ENCODE results near the gene SHBG. TPM values are rescaled to one million over a fixed set of nuclear protein-coding genes. Genes with fewer than 3 reads are reported as not detected.
A peak's percentile ranks its signal among the peaks of the same experiment; 100 is the strongest.

Gene SHBG
- total RNA-seq, 4 donors from 2014 or later, result 0.83 TPM; not detected in 3

DNA sequence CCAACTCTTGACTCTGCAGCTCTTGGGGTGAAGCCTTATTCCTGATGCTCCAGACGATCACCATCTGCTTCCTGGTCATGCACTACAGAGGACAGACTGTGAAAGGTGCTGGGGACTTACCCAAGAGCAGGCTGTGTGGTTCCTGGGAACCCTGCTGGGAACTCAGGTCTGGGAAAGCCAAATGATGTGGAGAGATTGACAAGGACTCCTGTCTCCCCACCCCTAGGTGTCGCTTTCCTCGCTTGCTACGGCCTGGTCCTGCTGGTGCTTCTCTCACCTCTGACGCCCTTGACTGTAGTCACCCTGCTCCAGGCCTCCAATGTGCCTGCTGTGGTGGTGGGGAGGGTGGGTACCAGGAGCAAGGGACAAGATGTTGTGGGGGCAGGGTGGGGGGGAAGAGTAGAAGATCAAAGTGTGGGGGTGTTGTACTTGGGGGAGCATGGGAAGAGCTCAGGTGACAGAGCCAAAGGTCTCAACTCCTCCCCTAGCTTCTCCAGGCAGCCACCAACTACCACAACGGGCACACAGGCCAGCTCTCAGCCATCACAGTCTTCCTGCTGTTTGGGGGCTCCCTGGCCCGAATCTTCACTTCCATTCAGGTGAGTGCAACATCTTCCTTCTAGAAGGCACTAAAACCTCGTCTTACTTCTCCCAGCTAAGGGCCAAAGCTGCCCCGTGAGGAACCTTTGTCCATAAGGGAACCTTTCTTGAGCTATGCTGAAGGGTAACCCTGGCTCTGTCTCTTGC, 43.1 kb upstream of the SHBG start:
- TF ChIP-seq, protein P1, sequence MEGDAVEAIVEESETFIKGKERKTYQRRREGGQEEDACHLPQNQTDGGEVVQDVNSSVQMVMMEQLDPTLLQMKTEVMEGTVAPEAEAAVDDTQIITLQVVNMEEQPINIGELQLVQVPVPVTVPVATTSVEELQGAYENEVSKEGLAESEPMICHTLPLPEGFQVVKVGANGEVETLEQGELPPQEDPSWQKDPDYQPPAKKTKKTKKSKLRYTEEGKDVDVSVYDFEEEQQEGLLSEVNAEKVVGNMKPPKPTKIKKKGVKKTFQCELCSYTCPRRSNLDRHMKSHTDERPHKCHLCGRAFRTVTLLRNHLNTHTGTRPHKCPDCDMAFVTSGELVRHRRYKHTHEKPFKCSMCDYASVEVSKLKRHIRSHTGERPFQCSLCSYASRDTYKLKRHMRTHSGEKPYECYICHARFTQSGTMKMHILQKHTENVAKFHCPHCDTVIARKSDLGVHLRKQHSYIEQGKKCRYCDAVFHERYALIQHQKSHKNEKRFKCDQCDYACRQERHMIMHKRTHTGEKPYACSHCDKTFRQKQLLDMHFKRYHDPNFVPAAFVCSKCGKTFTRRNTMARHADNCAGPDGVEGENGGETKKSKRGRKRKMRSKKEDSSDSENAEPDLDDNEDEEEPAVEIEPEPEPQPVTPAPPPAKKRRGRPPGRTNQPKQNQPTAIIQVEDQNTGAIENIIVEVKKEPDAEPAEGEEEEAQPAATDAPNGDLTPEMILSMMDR (IDR thresholded peaks at IDR 0.05), result no peak
- no peak for TF ChIP-seq POLR2A (IDR thresholded peaks at IDR 0.05)
- H3K9me3 ChIP-seq, result no peaks in the 10 kb centered on the region
- H3K27ac ChIP-seq, result no peak overlapping the region
- H3K36me3 ChIP-seq, result peaks cover 8 to 16% of the 10 kb centered on the region in 2 donors
- H3K4me1 ChIP-seq, result peaks cover 30 to 40% of the 10 kb centered on the region in 2 donors
- no peaks in the 10 kb centered on the region for H3K27me3 ChIP-seq
- no peak overlapping the region for H3K4me3 ChIP-seq (replicated peaks in 1 of 3)
- intact Hi-C loops (cut with DNase I), result no loop called here
- WGBS, 2 donors, result 83 to 88% methylated on average over 9 of the region's 9 CpGs
- no peak for DNase-seq

DNA sequence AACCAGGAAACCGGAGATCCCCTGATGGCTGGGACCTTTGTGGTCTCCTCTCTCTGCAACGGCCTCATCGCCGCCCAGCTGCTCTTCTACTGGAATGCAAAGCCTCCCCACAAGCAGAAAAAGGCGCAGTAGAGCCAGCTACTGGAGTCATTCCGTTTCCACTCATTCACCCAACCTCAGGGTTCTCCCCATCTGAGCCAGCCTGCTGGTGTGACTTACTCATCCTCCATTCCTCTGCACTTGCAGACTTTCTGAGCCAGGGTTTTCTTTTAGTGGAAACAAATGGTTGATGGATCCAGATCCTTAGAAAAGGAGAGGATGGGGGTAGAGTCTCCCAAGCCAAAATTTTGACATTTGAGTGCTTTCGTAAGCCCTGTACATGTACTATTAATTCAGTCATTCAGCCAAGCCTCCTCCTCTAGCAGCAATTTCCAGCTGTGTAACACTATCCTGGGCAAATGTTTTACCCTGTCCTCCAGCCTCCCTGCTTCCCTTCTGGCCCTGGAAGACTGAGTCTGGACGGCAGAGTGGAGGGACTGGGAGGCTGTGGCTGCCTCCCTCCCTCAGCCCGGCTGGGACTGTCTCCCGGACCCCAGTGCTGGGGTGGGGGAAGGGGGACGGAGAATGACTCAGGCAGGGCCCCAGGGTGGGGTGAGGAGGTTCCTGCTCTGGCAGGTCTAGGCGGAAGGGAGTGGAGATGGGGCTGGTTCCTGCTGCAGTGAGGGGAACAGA, 42.3 kb upstream of the SHBG start:
- intact Hi-C loops (cut with DNase I), result no loop called here
- no peak for DNase-seq
- peaks cover 16 to 24% of the 10 kb centered on the region in 2 donors for H3K36me3 ChIP-seq
- no peaks in the 10 kb centered on the region for H3K9me3 ChIP-seq
- H3K27me3 ChIP-seq, result no peaks in the 10 kb centered on the region
- peaks cover 24 to 33% of the 10 kb centered on the region in 2 donors for H3K4me1 ChIP-seq
- H3K4me3 ChIP-seq (replicated peaks in 1 of 3), result no peak overlapping the region
- no peak for TF ChIP-seq POLR2A (IDR thresholded peaks at IDR 0.05)
- TF ChIP-seq, protein P1 (IDR thresholded peaks at IDR 0.05), result no peak
- H3K27ac ChIP-seq, result no peak overlapping the region
- 83 to 87% methylated on average over 12 of the region's 12 CpGs for WGBS, 2 donors

DNA sequence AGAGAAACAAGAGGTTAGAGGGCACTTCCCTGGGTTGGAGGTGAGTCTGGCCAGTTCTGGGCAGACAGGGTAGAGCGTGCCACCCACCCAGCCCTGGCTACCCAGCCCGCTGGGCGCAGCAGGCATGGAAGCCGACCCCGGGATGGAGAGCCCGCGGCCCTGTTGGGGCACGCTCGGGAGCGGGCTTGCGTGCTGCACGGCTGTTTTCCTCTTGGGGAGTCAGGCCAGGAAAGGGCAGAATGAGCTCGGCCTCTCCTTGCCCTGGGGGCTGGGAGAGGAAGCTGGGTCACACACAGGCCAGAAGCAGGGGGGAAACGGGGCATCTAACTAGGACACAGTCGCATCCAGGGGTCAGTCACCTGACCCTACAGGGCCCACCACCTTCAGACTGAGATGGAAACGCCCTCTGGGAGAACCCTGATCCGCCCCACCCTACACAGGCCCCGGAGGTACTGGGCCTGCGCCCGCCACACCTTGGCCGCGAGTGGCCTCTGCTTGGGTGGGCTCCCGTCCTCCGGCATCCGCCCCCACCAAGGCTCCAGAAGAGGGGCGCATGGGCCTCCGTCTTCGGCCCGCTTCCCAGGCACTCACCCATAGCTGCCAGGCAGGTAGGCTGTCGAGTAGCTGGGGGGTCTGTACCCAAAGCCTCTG, 41.3 kb upstream of the SHBG start:
- intact Hi-C loops (cut with DNase I), result no loop called here
- TF ChIP-seq POLR2A (IDR thresholded peaks at IDR 0.05), result no peak
- TF ChIP-seq, protein P1 (IDR thresholded peaks at IDR 0.05), result no peak
- Histone ChIP-seq H3K27me3 (no peaks in the 10 kb centered on the region), H3K27ac (peak overlapping the region in 2 of 3 donors; percentile 56 to 70), H3K4me1 (peaks cover 16 to 26% of the 10 kb centered on the region in 2 donors), H3K9me3 (no peaks in the 10 kb centered on the region), H3K36me3 (peaks cover 26 to 35% of the 10 kb centered on the region in 2 donors), H3K4me3 (replicated peaks in 1 of 3) (peak overlapping the region in 1 of 3 donors; percentile 19)
- 67 to 86% methylated on average over 6 to 13 of the region's 30 CpGs for WGBS, 2 donors
- no peak for DNase-seq

DNA sequence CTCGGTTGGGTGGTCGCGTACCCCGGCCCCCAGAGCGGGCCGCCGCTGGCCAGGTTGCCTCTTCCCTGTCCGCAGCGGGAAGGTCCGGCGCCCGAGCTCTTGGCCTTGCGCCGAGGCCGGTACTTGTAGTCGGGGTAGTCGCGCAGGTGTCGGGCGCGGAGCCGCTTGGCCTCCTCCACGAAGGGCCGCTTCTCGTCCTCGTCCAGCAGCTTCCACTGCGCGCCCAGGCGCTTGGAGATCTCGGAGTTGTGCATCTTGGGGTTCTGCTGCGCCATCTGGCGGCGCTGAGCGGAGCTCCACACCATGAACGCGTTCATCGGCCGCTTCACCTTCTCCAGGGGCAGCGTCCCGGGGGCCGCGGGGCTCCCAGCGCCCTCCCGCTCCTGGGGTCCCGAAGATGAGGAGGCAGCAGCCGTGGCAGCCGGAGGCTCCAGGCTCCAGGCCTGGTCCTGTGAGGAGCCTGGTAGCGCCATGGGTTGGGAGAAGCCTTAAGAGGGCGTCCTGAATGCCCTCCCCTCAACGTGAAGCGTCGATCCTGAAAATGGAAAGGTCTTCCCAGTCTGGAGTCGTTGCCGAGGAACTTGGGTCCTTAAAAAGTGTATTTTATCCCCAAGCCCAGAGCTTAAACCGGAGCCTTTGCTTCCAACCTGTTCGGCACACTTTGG, 40.6 kb upstream of the SHBG start:
- TF ChIP-seq, protein P1 (IDR thresholded peaks at IDR 0.05), result peak; percentile 73 to 89 (median 80)
- TF ChIP-seq POLR2A (IDR thresholded peaks at IDR 0.05), result peak in 1 of 2 donors; percentile 20
- no peaks in the 10 kb centered on the region for H3K9me3 ChIP-seq
- 42 to 43% methylated on average over 11 to 12 of the region's 56 CpGs for WGBS, 2 donors
- peak overlapping the region in 2 of 3 donors; percentile 56 to 70 for H3K27ac ChIP-seq
- no peaks in the 10 kb centered on the region for H3K27me3 ChIP-seq
- H3K4me1 ChIP-seq, result peaks cover 15 to 24% of the 10 kb centered on the region in 2 donors
- intact Hi-C loops (cut with DNase I), result no loop called here
- DNase-seq, result peak; percentile 89 to 91
- peaks cover 33 to 41% of the 10 kb centered on the region in 2 donors for H3K36me3 ChIP-seq
- peak overlapping the region in 1 of 3 donors; percentile 19 for H3K4me3 ChIP-seq (replicated peaks in 1 of 3)

Data from thyroid gland (tissue), 4 donors.